NCI-H1092 treated with DMSO at 0.1 percent for 48 hours (cell line): ENCODE results near the gene SLC5A8.
"Not testable (repeated sequence)": the region's sequence is repeated elsewhere in the genome, so short reads cannot be mapped to it uniquely, and the experiment has no call there.

ENCODE experiments used
- DNase-seq: peaks from one replicate; lab custom pipeline; 2025; lab: John Stamatoyannopoulos, UW

The SLC5A8 gene

DNA sequence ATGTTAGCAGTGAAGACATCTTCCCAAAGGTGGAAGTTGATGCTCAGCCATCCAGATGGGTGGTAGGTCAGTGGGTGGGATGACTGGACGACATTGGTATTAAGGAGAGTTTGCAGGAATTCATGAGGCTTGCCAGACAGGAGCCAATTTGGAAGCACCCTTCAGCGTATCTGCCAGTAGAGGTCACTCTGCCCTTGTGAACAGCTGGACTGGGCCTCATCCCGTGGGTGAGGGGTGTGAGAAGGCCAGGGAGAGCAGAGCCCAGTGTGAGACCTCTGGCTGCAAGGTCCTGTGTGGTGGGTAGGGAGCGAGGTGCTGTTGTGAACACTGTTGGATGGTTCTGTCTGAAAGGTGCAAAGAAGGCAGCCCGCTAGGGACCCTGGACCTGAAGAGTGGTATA, 37.7 kb downstream of the SLC5A8 start:
- no peak for DNase-seq

GRCh38 chr12:101168001-101168400, 42.0 kb downstream of the SLC5A8 start:
- DNase-seq = no peak

DNA sequence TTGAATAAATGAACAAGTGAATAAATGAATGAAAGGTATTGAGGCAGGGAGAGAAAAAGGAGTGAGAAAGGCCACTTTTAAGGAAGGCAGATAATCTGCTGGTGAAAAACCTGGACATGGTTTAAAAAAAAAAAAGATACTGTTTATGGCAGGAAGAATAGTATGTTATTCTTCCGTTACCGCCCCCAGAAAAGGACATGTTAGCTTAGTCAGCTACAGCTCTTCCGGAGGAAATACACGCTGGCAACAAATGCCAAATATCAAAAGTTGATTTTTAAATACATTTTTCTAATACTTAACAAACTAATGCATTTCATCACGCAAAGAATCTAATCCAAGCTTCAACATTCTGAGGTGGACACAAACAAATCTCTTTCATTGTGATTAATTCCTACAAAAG, 43.2 kb downstream of the SLC5A8 start:
- no peak for DNase-seq

GRCh38 chr12:101165319-101165718, 44.7 kb downstream of the SLC5A8 start:
- no peak for DNase-seq

DNA sequence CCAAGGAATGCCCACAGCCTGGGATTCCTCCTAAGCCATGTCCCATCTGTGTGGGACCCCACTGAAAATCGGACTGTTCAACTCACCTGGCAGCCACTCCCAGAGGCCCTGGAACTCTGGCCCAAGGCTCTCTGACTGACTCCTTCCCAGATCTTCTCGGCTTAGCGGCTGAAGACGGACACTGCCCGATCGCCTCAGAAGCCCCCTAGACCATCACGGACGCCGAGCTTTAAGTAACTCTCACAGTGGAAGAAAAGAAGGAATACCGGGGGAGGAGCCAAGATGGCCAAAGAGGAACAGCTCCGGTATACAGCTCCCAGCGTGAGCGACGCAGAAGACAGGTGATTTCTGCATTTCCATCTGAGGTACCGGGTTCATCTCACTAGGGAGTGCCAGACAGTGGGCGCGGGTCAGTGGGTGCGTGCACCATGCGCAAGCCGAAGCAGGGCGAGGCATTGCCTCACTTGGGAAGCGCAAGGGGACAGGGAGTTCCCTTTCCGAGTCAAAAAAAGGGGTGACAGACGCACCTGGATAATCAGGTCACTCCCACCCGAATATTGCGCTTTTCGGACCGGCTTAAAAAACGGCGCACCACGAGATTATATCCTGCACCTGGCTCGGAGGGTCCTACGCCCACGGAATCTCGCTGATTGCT, 64.1 kb downstream of the SLC5A8 start:
- not testable (repeated sequence) for DNase-seq

- DNase-seq = no peak
Observed at GRCh38 chr12:101127521-101128219, 82.4 kb downstream of the SLC5A8 start.

GRCh38 chr12:101117842-101118241, 92.2 kb downstream of the SLC5A8 start:
- DNase-seq = no peak

DNA sequence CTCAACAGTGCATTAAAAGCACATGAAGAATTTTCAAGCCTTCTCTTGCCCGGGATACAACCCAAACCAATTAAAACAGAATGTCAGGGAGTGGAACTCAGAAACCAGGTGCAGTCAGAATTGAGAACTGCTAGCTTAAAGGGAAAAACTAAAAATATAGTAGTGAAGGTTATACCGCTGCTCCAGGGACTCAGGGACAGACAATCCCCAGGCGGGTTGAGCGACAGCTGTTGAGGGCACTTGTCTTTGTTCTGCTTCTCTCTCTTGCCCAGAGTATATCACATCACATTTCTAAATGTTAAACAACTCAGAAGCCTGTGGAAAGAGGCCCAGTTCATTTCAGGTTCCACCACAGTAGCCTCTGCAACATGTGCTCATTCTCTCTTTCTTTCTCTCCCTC, 93.1 kb downstream of the SLC5A8 start:
- no peak for DNase-seq

- no peak for DNase-seq
Observed at GRCh38 chr12:101115326-101115725, 94.7 kb downstream of the SLC5A8 start.

DNA sequence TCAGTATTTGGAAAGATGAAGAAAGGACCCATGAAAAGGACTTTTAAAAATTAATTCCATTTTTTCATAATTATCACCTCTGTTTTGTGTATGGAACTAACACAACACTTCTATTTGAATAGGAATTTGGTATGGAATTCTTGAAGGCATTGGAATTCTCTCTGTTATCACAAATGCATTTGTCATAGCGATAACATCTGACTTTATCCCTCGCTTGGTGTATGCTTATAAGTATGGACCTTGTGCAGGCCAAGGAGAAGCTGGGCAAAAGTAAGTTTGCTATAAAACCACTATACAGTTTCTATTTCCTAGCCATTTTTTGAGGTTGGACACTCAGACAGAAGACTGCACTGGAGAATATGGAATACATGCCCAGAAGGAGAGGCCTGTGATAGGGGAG, 98.6 kb downstream of the SLC5A8 start:
- DNase-seq = no peak

DNA sequence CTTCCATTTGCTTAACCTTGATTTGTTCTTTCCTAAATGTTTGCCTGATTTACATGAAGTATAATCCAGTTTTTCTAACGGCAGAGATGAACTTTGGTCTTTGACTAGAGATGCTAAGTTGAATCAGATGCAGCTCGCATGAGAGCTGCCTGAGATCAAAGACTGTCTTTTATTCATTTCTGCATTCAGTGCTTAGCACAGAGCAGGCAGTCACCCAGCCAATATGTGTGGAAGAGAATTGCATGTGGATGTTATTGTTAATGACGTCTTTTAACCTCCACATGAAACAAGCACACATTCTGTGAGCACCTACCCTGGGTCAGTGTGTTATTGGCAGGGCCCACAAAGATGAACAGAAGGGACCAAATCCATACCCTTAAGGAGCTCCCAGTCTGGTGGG, 99.2 kb downstream of the SLC5A8 start:
- DNase-seq = no peak

DNA sequence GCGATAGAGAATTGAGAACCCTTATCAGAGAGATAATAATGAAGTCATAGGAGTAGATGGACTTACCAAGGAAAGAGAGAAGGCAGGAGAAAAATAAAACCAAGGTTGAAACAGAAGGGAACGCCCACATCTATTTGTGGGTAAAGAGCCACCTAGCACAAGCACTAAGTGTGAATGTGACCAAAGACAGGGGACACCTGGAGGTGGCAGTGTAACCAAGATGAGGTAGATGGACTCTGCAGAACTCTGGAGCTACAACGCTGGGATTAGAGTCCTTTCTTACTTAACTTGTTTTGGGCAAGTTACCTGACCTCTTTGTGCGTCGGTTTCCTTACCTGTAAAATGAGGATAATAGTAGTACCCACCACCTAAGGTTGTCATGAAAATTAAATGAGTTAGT, 101.9 kb downstream of the SLC5A8 start:
- no peak for DNase-seq

DNA sequence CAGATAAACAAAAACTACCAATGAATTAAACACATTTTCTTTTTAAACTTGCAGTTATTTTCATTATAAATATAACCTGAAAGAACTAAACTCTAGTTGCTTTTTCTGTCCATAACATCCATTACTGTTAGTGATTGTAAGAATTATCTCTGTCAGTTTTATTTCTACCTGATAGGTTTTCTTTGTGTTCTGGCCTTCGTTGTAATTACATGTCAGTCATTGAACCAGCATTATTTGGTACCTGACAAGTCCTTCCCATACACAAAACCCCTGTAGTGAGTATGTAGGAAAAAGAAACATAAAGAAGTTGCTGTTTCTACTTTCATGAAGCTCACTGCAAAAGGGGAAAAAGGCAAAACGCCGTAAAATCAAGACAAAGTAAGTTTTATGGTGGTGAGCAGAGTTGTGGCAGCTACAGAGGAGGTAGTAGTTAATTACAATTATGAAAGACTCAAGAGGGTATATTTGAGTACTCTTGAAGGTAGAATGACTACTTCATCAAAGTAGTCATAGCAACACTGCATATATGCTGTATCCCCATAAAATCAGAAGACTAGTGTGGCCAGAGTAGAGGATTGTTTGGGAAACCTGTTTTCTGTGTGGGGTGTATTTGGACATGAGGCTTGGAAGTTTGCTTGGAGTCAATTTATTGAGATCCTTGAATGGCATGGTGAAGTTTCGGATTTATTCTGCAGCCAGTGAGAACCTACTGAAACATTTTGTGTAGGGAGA, 102.8 kb downstream of the SLC5A8 start:
- no peak for DNase-seq
